HG03442 (cell line): ENCODE results near the gene BMP2K.
A peak's percentile ranks its signal among the peaks of the same experiment; 100 is the strongest.

Experiments used
- ATAC-seq: cut with Tn5 transposase; IDR thresholded peaks from one replicate; pipeline ENCODE4 v1.9.1; 2021; ENCODE audit warnings: mild to moderate bottlenecking, moderate library complexity; ENCODE audit not compliant: unreplicated experiment

Gene BMP2K

GRCh38 chr4:78776079-78776728 is at the start of gene BMP2K:
TSS of gene BMP2K (plus strand) at chr4:78776350. CDS start at chr4:78776544, 194 bp downstream.
- peak; percentile 65 for ATAC-seq

- ATAC-seq: no peak
Measured at GRCh38 chr4:78726546-78726945, 49.6 kb upstream of the BMP2K start.

GRCh38 chr4:78732332-78733104 is 43.6 kb upstream of the BMP2K start:
- no peak for ATAC-seq

GRCh38 chr4:78734441-78735162 is 41.5 kb upstream of the BMP2K start:
- ATAC-seq: no peak

GRCh38 chr4:78735697-78736096 is 40.5 kb upstream of the BMP2K start:
- ATAC-seq: peak; percentile 64

GRCh38 chr4:78737035-78737434 is 39.1 kb upstream of the BMP2K start:
- peak; percentile 57 for ATAC-seq

- no peak for ATAC-seq
Measured at GRCh38 chr4:78737973-78738372, 38.2 kb upstream of the BMP2K start.

- ATAC-seq: peak; percentile 61
Measured at GRCh38 chr4:78742300-78742699, 33.9 kb upstream of the BMP2K start.

- ATAC-seq: no peak
Measured at GRCh38 chr4:78747475-78747922, 28.7 kb upstream of the BMP2K start.

GRCh38 chr4:78748381-78748780 is 27.8 kb upstream of the BMP2K start:
- no peak for ATAC-seq

- peak; percentile 32 for ATAC-seq
Measured at GRCh38 chr4:78749258-78749971, 26.7 kb upstream of the BMP2K start.

GRCh38 chr4:78749972-78750727 is 26.0 kb upstream of the BMP2K start:
- peak; percentile 93 for ATAC-seq

- no peak for ATAC-seq
Measured at GRCh38 chr4:78753091-78753490, 23.1 kb upstream of the BMP2K start.

GRCh38 chr4:78754872-78755271 is 21.3 kb upstream of the BMP2K start:
- ATAC-seq: no peak

GRCh38 chr4:78756137-78756536 is 20.0 kb upstream of the BMP2K start:
- ATAC-seq: no peak

- ATAC-seq: no peak
Measured at GRCh38 chr4:78756776-78757175, 19.4 kb upstream of the BMP2K start.

- no peak for ATAC-seq
Measured at GRCh38 chr4:78757574-78757973, 18.6 kb upstream of the BMP2K start.

- no peak for ATAC-seq
Measured at GRCh38 chr4:78758085-78758484, 18.1 kb upstream of the BMP2K start.

GRCh38 chr4:78762529-78762928 is 13.6 kb upstream of the BMP2K start:
- no peak for ATAC-seq

GRCh38 chr4:78763251-78763650 is 12.9 kb upstream of the BMP2K start:
- ATAC-seq: no peak
